ENCODE measurements around the gene ELP6. TPM values are rescaled to one million over a fixed set of nuclear protein-coding genes. Genes with fewer than 3 reads are reported as not detected.

ELP6 gene
- total and polyA plus RNA-seq, 9 of the 15 experiments (the other 6 are each of a cell fraction or from before 2014, with no cell fraction given) = 76.9 to 198 (median 83.3) TPM

- TF ChIP-seq TEAD4 (IDR thresholded peaks at IDR 0.05; ENCODE audit: low read length) = peak; percentile 73
- no peak for TF ChIP-seq TEAD4 (CRISPR knock-in tag; IDR thresholded peaks at IDR 0.05; ENCODE audit: borderline replicate concordance)
- no peak for TF ChIP-seq ZBTB5 (IDR thresholded peaks at IDR 0.05)
- TF ChIP-seq TCFL5 (CRISPR knock-in tag; conservative IDR thresholded peaks at IDR 0.05) = no peak
- TF ChIP-seq HOXB6 (CRISPR knock-in tag; IDR thresholded peaks at IDR 0.05; ENCODE audit: borderline replicate concordance) = no peak
- no peak for TF ChIP-seq FOXP1 (CRISPR knock-in tag; IDR thresholded peaks at IDR 0.05)
- TF ChIP-seq LCOR (CRISPR knock-in tag; IDR thresholded peaks at IDR 0.05) = no peak
- TF ChIP-seq NFE2 (IDR thresholded peaks at IDR 0.05; ENCODE audit: low read depth) = 0 out of 2 replicates have a peak, but pooled peaks have one; percentile 9
- 0 out of 2 replicates have a peak, but pooled peaks have one; percentile 33 for TF ChIP-seq EHMT2 (IDR thresholded peaks at IDR 0.05)
- TF ChIP-seq MTA3 (IDR thresholded peaks at IDR 0.05; ENCODE audit: borderline replicate concordance) = 0 out of 2 replicates have a peak, but pooled peaks have one; percentile 29
- peak; percentile 4 to 45; a peak in 2 of 4 replicates for TF ChIP-seq HDAC1 (IDR thresholded peaks at IDR 0.05)
- TF ChIP-seq GTF2B (IDR thresholded peaks at IDR 0.05; ENCODE audit: extremely low read depth, insufficient read length) = no peak
- TF ChIP-seq JUNB (CRISPR knock-in tag; conservative IDR thresholded peaks at IDR 0.05) = no peak
- TF ChIP-seq TAL1 (IDR thresholded peaks at IDR 0.05) = peak; percentile 88
- peak; percentile 88 for TF ChIP-seq CBFA2T2 (conservative IDR thresholded peaks at IDR 0.05)
- TF ChIP-seq CBX5 (IDR thresholded peaks at IDR 0.05; ENCODE audit: borderline replicate concordance, low read depth) = no peak
- TF ChIP-seq, protein P1, sequence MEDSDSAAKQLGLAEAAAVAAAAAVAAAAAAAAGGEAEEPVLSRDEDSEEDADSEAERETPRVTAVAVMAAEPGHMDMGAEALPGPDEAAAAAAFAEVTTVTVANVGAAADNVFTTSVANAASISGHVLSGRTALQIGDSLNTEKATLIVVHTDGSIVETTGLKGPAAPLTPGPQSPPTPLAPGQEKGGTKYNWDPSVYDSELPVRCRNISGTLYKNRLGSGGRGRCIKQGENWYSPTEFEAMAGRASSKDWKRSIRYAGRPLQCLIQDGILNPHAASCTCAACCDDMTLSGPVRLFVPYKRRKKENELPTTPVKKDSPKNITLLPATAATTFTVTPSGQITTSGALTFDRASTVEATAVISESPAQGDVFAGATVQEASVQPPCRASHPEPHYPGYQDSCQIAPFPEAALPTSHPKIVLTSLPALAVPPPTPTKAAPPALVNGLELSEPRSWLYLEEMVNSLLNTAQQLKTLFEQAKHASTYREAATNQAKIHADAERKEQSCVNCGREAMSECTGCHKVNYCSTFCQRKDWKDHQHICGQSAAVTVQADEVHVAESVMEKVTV (CRISPR knock-in tag; IDR thresholded peaks at IDR 0.05) = no peak
- no peak for TF ChIP-seq ETS2 (tag; IDR thresholded peaks at IDR 0.05; ENCODE audit: borderline replicate concordance, poor library complexity, severe bottlenecking)
- TF ChIP-seq GATA2 (CRISPR knock-in tag; IDR thresholded peaks at IDR 0.05) = no peak
- no peak for TF ChIP-seq HMG20B (CRISPR knock-in tag; IDR thresholded peaks at IDR 0.05)
- TF ChIP-seq ZNF134 (CRISPR knock-in tag; conservative IDR thresholded peaks at IDR 0.05) = no peak
- TF ChIP-seq TARDBP (IDR thresholded peaks at IDR 0.05) = no peak
- TF ChIP-seq SAFB2 (IDR thresholded peaks at IDR 0.05; ENCODE audit: borderline replicate concordance, low read depth, low read length, severe bottlenecking) = no peak
- no peak for TF ChIP-seq NR0B1 (IDR thresholded peaks at IDR 0.05; ENCODE audit: partially characterized antibody)
- no peak for TF ChIP-seq POLR2AphosphoS2 (IDR thresholded peaks at IDR 0.05; ENCODE audit: low read length)
- peak; percentile 17; the same call in 1 of the 2 replicates for TF ChIP-seq ATF7 (IDR thresholded peaks at IDR 0.05)
- peak; percentile 57 for TF ChIP-seq MTA2 (IDR thresholded peaks at IDR 0.05; ENCODE audit: low read depth)
- no peak for TF ChIP-seq PHTF2 (CRISPR knock-in tag; IDR thresholded peaks at IDR 0.05)
Measured at GRCh38 chr3:47533996-47534454, 20.5 kb upstream of the ELP6 start (continued).
